ENCODE results near the gene HYLS1.
"Not testable (repeated sequence)": the region's sequence is repeated elsewhere in the genome, so short reads cannot be mapped to it uniquely, and the experiment has no call there.

The HYLS1 gene

GRCh38 chr11:125887373-125888324 is at the start of gene HYLS1:
TSS of gene HYLS1 (plus strand) at chr11:125887668. CDS start at chr11:125899369, 11,701 bp downstream.
- DNase-seq: peak; percentile 96

DNA sequence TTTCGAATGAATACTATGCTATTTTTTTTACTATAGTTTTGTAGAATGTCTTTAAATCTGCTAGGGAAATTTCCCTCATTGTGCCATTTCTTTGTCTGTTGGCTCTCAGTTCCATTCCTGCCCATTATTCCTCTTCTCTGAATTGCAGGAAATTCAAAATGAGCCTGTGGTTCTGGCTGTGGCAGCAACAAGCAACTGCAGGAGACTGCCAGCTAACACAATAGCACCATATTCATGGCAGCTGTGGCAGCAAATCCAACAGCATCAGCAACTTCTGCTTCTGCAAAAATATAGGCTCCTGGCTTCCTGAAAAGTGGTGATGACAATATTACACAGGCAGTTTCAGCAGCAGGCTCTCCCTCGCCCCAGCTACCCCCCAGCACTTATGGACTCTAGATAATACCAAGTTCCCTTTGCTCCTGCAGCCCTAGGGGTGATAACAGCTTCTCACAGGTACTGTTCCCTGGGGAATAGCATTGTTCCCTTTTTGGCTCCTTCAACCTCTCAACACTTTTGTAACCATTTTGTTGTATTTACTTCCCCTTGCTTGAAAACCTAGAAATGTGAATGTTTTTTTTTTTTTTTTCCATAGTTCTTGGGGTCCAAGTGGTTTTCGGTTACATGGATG is 45.0 kb upstream of the HYLS1 start:
- no peak for DNase-seq

DNA sequence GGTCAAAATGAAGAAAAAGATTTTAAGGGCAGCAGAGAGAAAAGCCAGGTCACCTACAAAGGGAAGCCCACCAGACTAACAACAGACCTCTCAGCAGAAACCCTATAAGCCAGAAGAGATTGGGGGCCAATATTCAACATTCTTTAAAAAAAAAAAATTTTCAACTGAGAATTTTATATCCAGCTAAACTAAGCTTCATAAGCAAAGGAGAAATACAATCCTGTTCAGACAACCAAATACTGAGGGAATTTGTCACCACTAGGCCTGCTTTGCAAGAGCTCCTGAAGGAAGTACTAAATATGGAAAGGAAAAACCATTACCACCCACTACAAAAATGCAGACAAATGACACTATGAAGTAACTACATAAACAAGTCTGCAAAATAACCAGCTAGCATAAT is 41.3 kb upstream of the HYLS1 start:
- no peak for DNase-seq

DNA sequence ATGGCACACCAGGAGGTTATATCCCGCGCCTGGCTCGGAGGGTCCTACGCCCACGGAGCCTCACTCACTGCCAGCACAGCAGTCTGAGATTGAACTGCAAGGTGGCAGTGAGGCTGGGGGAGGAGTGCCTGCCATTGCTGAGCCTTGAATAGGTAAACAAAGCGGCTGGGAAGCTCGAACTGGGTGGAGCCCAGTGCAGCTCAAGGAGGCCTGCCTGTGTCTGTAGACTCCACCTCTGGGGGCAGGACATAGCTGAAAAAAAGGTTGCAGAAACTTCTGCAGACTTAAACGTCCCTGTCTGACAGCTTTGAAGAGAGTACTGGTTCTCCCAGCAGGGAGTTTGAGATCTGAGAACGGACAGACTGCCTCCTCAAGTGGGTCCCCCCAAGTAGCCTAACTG is 29.8 kb upstream of the HYLS1 start:
- not testable (repeated sequence) for DNase-seq

DNA sequence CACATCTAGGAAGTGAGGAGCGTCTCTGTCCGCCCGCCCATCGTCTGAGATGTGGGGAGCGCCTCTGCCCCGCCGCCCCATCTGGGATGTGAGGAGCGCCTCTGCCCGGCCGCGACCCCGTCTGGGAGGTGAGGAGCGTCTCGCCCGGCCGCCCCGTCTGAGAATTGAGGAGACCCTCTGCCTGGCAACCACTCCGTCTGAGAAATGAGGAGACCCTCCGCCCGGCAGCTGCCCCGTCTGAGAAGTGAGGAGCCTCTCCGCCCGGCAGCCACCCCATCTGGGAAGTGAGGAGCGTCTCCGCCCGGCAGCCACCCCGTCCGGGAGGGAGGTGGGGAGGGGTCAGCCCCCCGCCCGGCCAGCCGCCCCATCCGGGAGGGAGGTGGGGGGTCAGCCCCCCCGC is 24.7 kb upstream of the HYLS1 start:
- not testable (repeated sequence) for DNase-seq

DNA sequence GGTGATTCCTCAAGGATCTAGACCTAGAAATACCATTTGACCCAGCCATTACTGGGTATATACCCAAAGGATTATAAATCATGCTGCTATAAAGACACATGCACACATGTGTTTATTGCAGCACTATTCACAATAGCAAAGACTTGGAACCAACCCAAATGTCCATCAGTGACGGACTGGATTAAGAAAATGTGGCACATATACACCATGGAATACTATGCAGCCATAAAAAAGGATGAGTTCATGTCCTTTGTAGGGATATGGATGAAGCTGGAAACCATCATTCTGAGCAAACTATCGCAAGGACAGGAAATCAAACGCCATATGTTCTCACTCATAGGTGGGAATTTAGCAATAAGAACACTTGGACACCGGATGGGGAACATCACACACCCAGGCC is 22.1 kb upstream of the HYLS1 start:
- DNase-seq: not testable (repeated sequence)

DNA sequence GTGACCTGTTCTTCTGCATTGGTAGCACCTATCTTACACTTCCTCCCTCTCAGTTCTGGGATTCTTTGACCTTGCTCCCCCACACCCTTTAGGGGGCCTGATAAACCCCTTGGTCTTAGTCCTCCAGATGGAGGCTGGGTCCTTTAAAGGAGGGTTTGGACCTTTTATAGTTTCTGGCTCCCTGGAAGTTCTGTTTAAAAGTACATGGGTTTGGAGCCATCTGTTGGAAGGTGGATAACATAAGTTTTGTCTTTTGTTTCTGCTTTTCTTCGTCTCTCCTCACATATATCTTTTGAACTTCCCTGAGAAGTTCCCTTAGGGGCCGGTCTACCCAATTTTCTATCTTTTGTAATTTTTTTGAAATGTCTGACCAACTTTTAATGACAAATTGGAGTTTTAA is 17.9 kb upstream of the HYLS1 start:
- DNase-seq: no peak

DNA sequence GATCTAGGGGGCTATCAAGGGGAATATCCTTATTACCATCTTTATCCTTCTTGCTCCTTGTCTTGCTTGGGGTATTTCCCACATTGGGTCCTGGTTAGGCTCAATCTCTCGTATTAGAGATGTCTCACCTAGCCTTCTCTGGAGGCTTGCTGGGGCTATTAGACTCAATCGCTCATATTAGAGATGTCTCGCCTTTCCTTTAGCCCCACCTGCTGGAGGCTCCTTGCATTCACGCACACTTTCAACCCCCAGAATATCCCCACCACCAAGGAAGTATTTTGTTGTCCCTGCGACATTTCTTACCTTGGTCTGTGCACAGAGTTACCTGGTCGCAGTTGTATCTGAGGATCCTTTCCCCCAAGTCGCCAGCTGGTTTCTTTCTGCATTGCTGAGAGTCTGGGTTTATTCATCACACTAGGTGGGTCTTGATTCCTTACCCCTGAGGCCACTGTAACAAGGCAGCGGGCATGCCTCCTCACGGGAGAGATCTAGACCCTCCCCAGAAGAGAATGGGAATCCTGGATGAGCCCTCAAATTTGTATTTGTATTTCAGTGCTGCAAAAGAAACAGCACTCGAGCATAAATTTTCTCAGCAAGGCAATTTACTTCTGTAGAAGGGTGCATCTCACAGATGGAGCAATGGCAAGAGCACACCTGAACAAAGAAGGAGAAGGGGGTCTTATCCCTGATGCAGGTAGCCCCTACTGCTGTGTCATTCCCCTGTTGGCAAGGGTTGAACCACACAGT is 15.9 kb upstream of the HYLS1 start:
- peak; percentile 27 for DNase-seq

DNA sequence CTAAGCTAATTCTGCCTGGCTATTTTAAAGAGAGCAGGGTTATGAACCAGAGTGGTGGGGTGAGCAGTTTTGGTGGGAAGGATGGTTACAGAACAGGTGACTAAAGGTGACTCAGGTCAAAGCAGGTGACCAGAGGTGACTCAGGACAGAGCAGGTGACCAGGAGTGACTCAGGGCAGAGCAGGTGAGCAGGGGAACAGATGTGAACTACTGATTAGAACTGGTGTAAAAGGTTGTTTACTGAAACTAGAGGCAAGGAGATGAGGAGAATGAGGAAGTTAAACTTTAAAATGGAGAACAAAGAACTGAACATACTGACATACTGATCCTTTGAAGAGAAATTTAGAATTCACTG is 15.4 kb upstream of the HYLS1 start:
- no peak for DNase-seq

- DNase-seq: no peak
Observed at GRCh38 chr11:125873881-125874555, 13.4 kb upstream of the HYLS1 start.

DNA sequence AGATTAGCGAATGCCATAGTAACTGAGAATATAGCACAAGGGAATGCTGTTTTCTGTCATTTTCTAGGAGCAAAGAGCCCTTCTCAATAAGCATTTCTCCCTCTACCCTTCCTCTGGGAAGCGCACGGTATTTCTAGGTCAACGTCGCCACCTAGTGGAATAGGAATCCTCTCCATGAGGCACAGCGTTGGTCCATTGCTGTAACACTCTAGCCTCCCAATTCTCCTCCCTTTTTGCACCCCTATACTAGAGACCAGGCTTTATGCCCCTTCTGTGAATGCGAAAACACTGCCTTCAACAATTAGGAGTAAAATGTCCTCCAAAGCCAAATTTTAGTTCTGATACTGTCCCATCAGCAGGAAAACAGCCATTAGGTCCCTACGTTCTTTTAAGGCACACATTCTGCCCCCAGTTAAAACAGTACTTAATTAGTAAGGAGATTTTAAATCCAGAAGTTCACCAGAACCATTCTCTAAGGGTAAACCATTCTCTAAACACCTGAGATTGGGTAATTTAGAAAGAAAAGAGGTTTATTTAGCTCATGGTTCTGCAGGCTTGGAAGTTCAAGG is 12.8 kb upstream of the HYLS1 start:
- peak; percentile 49 for DNase-seq

- DNase-seq: no peak
Observed at GRCh38 chr11:125881291-125881690, 6.2 kb upstream of the HYLS1 start.

- DNase-seq: no peak
Observed at GRCh38 chr11:125883375-125883774, 4.1 kb upstream of the HYLS1 start.

DNA sequence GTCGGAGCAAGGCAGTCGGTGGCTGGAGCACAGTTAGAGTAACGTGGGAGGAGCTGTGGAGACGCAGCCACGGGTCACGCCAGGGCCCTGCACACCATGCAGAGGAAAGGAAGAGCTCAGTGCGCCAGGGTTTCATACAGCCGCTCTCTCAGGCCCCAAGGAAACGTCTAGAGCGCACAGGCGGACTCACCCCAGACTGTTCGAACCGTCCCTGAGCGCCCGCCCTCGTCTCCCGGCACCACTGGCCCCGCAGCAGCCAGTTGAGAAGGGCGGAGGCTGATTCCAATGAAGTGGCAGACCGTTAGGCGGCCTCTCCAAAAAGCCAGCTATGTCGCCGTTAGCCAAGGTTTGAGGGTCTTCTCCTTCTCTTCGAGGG is 483 bp upstream of the HYLS1 start:
- no peak for DNase-seq

DNA sequence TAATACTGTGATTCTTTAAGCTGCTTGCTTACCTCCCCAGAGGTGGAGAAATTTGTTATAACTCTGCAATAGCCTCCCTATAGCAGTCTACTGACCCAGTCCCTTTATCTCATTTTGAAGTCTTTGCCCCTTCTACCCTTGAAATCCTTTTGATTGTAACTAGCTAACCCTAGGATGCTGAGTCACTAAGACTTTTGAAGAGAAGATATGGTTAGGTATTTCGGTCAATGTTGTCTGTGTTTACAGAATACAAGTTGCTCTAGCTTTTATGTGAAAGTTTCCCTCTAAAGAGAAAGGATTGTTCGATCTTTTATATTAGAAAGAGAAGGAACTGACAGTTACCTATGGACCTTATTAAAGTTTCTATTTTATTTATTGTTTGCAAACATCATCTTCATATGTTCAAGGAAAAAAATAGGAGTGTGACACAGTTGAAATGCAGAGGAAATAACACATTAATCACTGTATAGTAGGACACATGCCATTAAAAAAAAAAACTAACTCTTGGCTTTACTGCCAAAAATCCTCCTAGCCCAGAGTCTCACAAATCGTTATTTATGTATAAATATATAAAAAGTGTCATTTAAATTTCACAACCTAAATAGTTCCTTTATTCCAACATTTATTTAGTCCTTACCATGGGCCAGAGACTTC is 3.1 kb downstream of the HYLS1 start:
- no peak for DNase-seq

- no peak for DNase-seq
Observed at GRCh38 chr11:125892071-125892470, 4.6 kb downstream of the HYLS1 start.

DNA sequence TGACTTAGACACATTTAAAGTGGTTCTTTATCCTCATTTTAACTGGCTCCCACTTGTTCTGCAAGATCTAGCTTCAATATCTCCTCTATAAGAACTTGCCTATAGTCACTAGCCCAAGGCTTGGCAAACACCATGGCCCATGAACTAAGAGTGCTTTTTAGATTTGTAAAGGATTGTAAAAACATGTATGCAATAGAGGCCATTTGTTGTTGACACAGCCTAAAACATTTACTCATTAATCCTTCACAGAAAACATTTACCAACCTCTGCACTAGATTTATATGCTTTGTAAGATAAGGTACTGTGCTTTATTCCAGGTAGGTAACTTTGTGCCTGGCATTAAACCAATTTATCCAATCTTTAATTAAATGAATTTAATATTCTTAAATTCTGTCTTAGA is 5.5 kb downstream of the HYLS1 start:
- no peak for DNase-seq

DNA sequence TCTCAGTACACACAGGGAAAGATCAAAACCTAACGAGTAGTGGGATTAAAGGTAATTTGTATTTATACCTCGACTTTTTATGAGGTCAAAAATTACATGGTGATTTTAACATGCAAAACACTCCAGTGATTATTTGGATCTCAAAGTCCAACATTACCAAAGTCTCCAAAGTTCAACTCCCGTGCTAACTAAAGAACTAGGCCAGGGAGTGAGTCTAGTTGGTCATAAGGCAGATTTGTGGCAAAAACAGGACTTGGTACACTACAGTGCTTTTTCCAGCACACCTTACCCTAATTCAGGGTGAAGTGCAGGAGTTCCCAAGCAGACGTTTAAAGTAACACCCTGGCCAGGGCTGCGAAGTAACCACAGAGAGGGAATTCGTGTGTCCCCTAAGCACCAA is 14.4 kb downstream of the HYLS1 start:
- DNase-seq: no peak

DNA sequence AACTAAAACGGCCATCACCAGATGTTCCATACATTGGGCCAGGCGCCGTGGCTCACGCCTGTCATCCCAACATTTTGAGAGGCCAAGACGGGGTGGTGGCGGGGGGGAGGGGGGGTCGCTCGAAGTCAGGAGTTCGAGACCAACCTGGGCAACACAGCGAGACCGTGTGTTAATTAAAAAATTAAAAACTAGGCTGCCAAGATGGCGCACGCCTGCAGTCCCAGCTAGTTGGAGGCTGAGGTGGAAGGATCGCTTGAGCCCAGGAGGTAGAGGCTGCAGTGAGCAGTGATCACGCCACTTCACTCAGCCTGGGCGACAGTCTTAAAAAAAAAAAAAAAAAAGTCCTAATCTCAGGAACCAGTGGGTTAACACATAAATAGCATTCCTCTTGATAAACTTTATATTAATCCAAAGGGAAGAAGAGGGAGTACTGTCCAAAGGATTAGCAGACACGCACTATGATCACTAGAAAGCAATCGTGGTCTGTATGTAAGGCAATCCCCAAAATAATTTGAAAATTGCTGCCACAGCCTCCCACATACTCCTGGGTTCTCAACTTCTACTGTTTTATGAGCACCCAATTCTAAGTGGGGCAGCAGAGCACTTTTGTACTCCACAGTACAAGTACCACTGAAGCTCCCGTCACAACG is 14.9 kb downstream of the HYLS1 start:
- DNase-seq: no peak

- DNase-seq: peak; percentile 88
Observed at GRCh38 chr11:125902927-125903710, 15.7 kb downstream of the HYLS1 start, which contains the start of gene PUS3. TSS of gene PUS3 (minus strand) at chr11:125903206. CDS start at chr11:125896284, 6,922 bp downstream.
